ENCODE results near the gene CAPN5.

The CAPN5 gene

GRCh38 chr11:77147668-77148321 lies 81.0 kb downstream of the CAPN5 start:
- DNase-seq (ENCODE audit: low spot score) (no peak), FAIRE-seq (no peak)

DNA sequence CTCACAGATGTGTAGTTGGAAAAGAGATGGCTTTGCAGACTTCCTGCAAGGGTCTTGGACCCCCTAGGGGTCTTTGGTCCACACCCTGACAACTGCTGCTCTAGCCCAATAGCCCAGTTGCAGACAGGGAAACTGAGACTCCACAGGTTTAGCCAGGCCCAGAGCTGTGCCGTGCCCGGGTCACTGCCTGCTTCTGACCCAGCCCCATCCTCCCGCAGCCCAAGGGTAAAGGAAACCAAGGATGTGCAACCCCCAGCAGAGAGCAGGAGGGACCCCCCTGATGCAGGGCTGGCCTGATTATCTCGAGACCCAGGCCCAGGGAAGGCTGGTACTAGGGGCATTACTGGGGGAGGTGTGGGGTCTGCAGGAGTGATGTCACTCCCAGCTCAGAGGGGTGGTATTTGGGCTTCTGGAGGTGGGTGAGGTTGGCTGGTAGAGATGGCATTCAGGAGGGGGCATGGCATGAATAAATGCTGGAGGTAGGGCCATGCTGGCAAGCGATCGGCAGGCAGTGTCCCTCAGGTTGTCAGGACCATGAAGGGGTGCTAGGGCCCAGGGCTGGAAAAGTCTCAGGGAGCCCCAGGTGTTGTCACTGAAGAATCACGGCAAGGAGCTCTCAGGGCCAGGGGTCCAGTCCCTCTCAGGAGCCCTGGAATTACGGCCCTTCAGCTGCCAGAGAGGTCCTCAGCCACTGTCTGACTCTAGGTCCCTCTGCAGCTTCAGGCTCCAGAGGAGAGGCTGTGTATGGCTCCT lies 82.4 kb downstream of the CAPN5 start:
- no peak for FAIRE-seq
- DNase-seq (ENCODE audit: low spot score): no peak

DNA sequence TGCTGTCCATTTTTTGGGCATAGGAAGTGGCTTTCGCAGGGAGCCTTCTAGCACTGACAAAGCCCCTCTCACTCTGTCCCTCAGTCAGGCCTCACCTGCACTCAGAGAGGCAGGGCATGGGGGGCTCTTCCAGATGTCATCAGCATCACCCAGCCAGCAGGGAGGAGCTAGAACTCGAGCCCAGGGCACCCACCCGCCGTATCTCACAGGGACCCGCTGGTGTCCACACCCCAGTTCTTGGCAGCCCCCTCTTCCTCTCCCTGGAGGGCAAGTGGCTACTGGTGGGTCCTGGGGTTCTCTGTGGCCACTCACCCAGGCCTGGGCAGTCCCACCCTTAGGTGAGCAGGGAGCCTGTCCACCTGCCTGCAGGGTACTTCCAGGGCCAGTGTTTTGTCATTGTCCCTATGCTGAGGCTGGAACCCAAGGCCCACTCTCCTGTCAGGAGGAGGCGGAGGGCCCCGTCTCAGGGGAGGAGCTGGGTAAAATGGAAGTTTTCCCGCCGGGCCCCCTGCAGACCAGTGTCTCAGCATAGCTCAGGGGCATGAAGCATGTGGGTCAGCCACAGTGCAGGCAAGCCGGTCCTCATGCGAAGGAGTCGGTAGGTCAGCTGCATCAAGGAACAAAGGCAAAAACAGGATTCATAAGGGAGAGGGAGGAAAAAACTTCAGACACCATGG lies 83.1 kb downstream of the CAPN5 start:
- FAIRE-seq: no peak

GRCh38 chr11:77150836-77151235 lies 84.1 kb downstream of the CAPN5 start:
- no peak for DNase-seq (ENCODE audit: low spot score)
- no peak for FAIRE-seq

More for the DNA sequence above, 83.1 kb downstream of the CAPN5 start:
- DNase-seq (ENCODE audit: low spot score): no peak

DNA sequence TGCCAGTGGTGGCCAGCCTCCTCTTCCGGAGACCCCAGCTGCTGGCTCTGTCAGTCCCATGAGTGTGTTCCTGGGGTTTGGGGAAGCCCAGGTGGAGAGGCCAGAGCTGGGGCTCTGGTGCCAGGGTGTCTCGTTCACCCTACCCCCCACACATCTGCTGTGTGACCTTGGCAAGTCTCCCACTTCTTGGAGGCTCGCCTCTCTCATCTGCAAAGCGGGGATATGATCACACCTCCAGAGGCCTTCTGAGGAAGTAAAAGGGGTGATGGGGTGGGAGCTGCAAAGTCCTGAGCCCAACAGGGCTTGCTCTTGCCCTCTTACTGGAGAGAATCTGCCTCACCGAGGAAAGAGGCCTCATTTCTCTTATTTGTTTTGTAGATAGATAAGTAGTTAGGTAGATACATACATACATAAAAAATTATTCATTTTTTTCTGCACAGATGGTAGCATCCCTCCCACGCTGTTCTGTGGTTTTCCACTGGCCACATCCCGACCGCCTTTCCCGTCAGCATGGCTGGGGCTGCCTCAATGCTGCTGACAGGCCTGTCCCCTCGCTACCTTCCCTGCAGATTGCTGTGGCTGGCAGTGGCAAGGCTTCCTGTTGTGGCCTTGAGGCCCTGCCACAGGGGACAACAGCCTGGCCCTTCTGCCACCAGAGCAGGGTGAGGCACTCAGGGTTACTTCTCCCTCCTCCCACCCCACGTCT lies 85.2 kb downstream of the CAPN5 start:
- FAIRE-seq (no peak), DNase-seq (ENCODE audit: low spot score) (no peak)

- no peak for FAIRE-seq
These were observed 86.1 kb downstream of the CAPN5 start for GRCh38 chr11:77152846-77153245.

DNA sequence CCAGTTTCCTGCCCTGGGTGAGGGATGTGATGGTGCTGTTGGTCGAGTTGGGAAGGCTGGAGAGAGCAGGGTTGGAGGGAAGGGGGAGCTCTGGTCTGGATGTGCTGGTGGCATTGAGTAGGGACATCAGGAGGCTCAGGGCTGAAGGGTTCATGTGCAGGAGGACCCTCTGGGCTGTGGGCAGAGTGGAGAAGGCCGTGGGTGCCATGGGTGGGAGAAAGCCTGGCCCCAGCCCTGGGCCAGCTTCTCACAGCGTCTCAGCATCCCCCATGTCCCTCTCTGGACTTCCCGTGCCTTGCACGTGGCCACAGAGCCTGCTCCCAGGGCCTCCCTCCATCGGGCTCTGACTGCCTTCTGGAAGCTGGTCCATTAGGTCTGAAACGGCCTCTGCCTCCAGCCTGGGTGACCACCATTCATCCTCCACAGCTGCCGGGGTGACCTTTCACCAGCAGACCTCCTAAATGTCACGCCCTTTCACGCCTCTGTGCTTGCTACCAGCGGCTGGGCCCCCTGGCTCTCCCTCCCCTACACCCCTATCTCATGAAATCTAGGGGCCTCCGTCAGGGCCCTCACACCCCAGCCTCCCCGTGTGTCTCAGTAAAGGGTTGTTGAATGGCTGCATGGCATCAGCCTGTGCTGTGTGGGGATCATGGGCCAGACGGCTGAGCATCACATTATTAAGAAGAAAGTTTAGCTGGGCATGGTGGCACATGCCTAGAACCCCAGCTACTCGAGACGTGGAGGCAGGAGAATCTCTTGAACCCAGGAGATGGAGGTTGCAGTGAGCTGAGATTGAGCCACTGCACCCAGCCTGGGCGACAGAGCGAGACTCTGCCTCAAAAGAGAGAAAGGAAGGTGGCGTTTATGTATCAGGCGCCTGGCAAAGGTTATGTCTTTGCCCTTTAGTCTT lies 86.8 kb downstream of the CAPN5 start:
- no peak for DNase-seq (ENCODE audit: low spot score)
- FAIRE-seq: no peak

More at GRCh38 chr11:77152846-77153245, 86.1 kb downstream of the CAPN5 start:
- DNase-seq (ENCODE audit: low spot score): no peak

GRCh38 chr11:77154381-77155081 lies 87.8 kb downstream of the CAPN5 start:
- FAIRE-seq: no peak
- no peak for DNase-seq (ENCODE audit: low spot score)

DNA sequence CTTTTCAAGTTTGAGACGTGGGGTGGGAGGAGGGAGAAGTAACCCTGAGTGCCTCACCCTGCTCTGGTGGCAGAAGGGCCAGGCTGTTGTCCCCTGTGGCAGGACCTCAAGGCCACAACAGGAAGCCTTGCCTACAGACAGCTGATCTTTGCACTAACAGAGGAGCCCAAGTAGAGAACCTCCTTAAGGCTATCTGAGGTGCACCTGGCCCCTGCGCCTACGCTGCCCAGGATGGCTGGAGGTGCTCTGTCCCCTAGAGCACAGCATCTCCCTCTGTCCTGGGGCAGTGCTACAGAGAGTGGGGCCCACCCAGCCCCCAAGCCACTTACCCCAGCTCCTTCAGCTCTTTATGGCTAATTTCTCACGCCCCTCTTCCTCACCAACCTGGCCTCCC lies 88.3 kb downstream of the CAPN5 start:
- DNase-seq (ENCODE audit: low spot score): no peak
- FAIRE-seq: no peak

DNA sequence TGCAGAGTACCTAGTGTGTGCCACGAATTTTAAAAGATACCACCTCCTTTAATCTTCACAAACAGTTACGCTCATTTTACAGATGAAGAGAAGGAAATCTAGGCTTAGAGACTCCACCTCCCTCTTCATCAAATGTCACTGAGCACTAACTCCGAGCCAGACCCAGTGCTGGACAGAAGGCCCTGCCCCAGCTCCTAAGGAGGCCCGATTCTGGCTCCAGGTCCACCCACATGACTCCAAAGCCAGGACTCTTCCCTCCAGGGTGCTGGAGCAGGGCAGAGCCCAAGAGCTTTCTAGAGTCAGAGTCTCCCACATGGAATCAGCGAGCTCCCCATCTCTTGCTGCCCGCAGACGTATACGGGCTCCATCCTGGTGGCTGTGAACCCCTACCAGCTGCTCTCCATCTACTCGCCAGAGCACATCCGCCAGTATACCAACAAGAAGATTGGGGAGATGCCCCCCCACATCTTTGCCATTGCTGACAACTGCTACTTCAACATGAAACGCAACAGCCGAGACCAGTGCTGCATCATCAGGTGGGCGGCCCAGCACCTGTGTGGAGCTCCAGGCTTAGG lies 88.9 kb downstream of the CAPN5 start:
- no peak for FAIRE-seq

GRCh38 chr11:77156396-77157195 lies 89.8 kb downstream of the CAPN5 start:
- DNase-seq (ENCODE audit: low spot score) (no peak), FAIRE-seq (no peak)

More for the DNA sequence above, 88.9 kb downstream of the CAPN5 start:
- DNase-seq (ENCODE audit: low spot score): no peak

- no peak for DNase-seq (ENCODE audit: low spot score)
- FAIRE-seq: no peak
These were observed 91.4 kb downstream of the CAPN5 start for GRCh38 chr11:77158041-77158695.

DNA sequence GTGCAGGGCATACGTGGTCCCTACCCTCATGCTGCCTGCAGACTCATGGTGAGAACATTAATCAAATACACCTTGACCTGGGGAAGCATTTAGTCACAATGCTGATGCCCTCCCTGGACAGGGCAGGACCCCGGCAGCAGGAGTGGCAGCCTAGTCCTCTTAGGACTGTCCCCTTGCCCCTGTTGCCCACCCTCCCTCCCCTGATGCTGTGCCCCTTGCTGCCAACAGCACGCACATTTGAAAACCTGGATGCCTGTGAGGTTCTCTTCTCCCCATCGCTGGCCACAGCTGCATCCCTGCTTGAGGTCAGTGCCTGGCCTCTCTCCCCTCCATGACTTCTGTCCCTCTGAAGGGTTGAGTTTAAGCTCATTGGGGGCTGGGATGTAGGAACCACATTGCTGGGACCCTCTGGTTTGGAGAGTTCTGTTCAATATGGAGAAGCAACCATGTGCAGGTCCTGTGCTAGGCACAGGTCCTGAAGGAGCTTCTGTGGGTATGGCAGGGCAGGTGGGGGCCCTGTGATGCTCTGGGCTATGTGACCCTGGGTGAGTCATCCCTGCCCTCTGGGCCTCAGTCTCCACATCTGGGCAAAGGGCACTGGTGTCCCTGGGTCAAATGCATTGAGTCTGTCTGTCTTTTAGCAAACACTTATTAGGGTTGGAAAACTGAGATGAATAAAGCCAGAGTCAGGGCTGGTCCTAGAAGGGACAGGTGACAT lies 92.6 kb downstream of the CAPN5 start:
- FAIRE-seq: no peak
- no peak for DNase-seq (ENCODE audit: low spot score)

DNA sequence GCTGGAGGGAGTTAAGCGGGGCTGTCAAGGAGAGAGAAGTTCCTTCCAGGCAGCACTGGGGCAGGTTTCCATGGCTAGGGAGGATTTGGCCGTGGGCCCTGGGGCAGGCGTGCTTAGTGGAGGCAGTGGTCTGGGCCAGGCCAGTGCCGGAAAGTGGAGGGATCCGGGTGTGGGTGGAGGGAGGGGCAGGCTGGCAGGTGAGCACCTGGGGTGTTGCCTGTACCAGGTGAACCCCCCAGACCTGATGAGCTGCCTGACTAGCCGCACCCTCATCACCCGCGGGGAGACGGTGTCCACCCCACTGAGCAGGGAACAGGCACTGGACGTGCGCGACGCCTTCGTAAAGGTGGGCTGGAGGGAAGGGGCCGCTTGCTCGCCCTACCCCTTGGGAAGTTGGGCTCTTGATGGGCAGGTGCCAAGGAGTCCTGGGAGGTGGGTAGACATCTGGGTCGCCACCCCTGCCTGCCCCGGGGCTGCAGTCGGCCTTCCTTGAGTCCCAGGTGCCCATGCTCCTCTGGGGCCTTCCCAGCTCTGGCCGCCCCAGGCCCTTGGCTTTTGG lies 93.2 kb downstream of the CAPN5 start:
- DNase-seq (ENCODE audit: low spot score) (no peak), FAIRE-seq (no peak)

GRCh38 chr11:77163271-77163670 lies 96.5 kb downstream of the CAPN5 start:
- DNase-seq (ENCODE audit: low spot score) (no peak), FAIRE-seq (no peak)

DNA sequence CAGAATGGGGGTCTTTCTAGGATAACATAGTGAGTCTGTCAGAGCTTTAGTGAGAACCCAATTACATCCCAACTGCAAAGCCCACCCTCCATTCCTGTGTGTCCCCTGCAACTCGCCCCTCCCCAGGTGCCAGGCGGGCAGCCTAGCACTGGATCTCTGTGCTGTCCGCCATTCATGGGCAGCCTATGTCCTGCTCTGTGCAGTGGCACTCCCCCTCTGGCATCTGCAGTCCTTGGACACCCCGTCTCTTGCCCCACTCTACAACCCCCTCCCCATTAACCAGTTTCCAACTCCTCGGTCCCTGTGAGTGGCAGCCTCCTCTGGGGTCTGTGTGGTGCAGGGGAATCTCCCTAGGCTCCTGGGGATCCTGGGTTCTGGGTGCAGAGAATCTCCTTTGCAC lies 98.3 kb downstream of the CAPN5 start:
- FAIRE-seq: no peak
- no peak for DNase-seq (ENCODE audit: low spot score)

GRCh38 chr11:77166021-77166420 lies 99.2 kb downstream of the CAPN5 start:
- no peak for DNase-seq (ENCODE audit: low spot score)
- no peak for FAIRE-seq

Data from RCC 7860 (cell line).